HG03103 (cell line): ENCODE measurements around the gene GARNL3.

ENCODE experiments used
- ATAC-seq: cut with Tn5 transposase; IDR thresholded peaks from one replicate; pipeline ENCODE4 v1.9.1; 2021; ENCODE audit warnings: low read depth; ENCODE audit not compliant: unreplicated experiment

GARNL3 gene

DNA sequence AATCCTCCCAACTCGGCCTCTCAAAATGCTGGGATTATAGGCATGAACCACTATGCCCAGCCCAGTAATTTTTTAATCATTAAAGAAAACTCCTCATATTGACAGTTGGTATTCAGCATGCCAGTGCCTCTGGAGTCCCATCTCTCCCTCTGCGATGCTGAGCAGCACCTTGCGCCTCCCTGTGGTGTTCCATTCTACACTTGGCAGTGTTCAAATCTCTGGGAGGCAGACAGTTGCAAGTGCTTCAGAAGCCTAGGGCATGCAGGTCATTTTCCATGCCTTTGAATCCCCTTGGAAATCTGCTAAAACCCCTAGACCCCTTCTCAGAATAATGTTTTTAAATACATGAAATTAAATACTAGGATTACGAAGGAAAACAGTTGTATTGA is 41.3 kb downstream of the GARNL3 start:
- no peak for ATAC-seq

DNA sequence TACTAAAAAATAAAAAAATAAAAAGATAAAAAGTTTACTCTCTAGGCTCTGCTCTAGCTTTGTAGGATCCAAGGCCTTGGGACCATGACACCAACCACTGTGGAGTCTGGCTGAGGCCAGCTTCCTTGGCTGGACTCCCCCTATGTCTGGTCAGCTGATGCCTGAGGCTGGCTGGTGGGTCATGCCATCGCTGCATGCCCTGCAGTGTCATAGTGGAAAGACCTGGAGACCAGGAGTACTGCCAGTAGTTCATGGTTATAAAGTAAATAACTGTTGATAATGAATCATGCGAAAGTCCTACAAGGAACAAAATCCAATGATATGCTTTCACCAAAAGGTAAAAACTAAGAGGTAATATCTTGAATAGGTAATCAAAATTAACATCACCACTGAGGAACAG is 43.2 kb downstream of the GARNL3 start:
- no peak for ATAC-seq

DNA sequence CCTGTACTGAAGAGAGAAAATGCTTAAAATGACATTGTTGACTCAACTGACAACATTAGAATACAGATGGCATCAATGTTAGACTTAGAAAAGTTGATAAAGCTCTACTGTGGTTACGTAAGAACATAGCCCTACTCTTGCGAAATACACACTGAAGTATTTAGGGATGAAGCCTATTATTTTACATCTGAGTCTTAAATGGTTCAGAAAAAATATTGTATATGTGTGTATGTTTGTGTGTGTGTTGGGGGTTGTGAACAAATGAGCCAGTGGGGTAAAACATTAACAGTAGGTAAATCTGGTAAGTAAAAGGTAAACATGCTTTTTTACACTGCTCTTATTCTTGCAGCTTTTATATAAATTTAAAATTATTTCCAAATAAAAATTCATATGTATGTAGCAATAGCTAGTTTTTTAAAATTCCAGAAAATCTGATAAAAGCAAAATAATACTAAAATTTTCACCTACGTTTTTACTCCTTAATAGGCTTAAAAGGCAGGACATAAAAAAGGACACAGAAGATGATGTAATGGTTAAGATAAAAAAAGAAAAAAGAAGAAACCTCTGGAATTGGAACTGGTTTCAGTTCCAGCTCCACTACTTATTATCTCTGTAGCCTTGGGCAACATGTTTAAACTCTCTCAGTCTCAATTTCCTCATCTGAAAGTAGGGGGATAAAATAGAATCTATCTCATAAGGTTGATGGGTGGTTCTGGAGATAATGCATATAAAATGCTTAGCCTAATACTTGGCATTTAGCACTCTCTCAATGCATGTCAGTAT is 44.3 kb downstream of the GARNL3 start:
- ATAC-seq = no peak

DNA sequence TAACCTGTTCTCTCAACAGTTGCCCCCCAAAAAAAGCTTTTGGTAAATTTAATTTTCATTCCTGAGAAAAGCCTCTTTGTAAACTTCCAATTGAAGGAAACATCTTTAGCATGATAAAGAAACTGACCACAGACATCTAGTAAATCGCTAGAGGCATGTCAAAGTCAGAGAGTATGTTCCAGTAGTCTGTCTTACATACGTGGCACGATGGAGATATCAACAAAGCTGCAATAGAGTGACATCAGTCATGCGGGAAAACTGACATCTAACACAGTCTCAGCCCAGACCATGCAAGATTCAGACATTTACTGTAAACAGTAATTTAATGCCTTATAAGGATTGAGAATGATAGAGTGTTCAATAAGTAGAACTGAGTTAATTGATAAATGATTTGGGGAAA is 45.1 kb downstream of the GARNL3 start:
- no peak for ATAC-seq

DNA sequence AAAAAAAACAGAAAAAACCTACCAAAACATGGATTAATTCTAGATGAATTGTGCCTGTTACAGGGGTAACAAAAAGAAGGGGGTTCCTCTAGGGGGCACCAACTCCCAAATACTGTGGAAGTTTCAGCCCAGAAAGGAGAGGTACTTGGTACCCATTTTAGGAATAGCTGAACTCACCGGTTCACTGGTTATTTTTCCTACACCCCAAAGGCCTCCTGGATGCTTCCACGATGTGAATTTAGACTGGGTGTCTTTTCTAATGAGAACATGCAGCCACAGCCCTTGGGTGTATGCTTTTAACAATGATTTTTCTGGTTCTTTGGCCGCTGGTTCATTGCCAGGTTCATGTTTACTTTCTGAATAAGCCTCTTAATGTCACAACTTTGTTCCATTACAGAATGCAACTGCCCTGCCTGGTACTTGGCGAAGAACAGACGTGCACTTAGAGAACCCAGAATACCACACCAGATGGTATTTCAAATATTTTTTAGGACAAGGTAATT is 46.7 kb downstream of the GARNL3 start:
- no peak for ATAC-seq

DNA sequence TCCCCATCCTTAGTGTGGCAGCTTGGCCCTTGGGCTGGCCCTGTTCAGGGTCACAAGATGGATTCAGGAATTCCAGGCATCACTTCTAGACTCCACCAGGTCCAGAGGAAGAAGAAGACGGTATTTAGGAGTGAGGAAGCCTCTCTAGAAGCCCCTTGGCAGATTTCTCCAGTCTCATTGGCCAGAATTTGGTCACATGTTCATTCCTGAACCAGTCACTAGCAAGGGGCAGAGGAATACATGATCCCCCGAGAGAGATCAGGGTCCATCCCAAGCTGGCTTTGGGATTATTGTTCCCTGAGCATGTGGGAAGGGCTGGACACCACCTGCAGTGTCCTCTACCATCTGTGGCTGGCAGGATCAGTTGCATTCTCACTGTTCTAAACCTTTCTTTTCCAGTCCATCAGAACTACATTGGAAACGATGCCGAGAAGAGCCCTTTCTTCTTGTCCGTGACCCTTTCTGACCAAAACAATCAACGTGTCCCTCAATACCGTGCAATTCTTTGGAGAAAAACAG is 48.5 kb downstream of the GARNL3 start:
- no peak for ATAC-seq

DNA sequence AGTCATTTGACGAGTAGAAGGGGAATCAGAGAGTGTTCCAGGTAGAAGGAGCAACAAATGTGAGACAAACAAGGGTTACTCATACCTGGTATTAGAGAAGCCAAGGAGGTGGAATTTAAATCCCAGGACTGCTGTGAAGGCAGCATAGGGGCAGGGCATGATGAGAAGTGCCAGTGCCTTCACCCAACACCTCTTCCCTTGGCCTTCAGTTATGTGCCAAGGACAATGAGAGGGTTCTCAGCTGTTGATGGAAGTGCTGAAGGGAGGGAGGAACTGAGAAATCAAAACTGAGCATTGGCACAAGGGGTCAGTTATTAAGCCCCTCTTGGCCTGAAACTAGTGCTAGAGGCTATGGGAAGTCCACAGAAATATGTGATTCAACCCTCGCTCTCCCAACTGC is 50.3 kb downstream of the GARNL3 start:
- no peak for ATAC-seq

DNA sequence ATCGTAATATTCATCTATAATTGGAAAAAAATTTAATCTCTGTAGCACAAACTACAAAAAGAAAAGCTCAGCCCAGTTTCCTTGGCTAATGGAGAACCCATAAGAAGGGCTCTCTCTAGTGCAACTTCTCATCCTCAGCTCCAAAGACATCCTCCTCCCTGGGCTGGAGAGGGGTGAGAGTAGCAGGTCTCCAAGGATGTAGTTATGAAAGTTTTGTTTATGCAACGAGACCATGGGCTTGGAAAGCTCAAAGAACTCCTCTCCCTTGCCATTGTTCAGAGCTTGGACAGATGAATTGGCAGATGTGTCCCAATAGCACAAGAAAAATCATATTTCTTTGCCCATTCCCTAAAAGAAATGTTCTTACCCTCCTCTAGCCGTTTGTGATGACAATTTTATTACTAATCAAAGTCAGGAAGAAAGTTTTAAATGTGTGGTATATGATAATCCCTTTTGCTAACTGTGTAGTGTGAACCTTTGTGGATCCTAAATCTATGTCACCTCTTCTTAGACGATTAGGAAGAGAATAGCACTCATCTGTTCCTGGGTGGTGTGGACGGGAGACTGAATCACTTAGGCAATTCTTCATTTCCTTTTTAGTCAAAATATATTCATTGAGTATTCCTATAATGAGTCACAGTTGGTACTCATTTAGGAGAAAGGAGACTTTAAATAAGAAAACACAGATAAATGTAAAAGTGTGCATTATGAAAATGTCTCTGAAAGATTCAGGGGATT is 52.2 kb downstream of the GARNL3 start:
- no peak for ATAC-seq

DNA sequence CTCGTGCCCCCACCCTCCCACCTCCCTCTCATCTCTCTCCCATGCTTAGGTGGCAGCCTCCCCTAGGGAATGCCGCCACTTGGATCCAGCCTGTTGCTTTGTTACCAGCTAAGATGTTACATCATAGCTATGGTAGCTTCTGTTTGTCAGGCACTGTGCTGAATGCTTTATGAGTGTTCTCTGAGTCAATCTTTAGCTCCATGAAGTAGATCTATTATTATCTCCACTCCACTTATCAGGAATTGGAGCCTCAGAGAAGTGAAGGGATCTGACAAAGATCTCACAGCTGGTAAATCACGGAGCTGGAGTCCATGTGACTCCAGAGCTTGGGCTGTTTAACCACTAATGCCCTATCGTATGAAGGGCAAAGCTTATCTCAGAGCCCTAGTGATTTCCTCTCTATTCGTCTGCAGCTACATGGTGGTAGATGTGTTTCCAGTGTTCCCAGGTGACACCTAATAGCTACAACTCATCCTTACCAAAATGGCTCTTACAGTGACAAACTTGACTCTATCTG is 54.1 kb downstream of the GARNL3 start:
- no peak for ATAC-seq

DNA sequence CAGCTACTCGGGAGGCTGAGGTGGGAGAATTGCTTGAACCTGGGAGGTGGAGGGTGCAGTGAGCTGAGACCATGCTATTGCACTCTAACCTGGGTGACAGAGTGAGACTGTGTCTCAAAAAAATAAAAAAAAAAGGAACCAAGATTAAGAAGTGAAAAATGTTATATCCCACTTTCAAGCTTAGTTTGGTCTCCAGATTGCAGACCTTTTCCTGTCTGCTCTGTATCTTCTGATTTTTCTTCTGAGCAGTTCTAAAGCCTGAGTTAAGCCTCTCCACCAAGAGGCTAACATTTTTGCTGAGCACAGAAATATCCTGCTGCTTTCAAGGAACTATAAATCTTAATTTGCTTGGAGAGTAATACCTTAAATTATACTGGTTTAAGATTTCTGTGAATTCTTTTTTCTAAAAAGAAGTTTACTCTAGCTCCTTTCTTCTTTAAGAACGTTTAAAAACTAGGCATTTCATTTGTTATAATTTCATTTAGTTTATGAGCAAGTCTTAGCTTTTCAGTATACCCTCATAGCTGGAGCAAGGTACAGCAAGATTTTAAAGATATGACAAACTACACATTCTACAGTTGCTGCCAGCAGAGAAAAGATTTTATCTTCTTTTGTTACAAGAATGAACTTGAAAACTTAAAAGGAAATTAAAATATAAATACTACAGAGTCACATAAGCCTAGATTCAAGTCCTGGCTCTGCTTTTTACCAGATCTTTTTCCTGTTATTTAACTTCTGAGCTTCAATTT is 55.0 kb downstream of the GARNL3 start:
- ATAC-seq = no peak

DNA sequence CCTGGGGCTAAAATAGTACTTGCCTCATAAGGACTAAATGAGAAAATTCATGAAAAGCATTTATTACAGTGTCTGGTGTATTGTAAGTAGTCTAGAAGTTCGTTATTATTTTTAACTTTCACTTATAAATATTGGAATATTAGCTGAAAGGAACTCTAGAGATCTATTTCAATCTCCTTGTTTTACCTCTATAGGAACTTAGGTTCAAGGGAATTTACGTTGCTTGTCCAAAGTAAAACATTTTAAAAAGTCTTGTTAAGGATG is 55.5 kb downstream of the GARNL3 start:
- ATAC-seq = no peak

DNA sequence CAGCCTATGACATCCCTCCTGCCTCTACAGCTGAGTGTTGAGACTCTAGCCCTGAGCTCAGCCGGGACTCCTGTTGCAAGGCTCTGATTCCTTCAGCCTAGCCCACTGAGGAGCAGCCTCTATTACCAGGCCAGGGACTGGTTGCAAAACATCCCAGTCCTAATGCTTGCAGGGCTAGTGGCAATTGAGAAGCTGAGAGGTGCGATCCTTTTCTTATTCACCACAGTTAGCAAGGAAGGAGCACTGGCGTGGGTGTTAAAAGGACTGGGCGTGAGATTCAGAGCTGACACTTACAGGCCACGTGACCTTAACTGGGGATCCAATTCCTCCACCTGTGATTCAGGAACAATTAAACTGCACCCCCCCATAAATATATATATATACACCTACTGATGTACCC is 58.8 kb downstream of the GARNL3 start:
- ATAC-seq = no peak

DNA sequence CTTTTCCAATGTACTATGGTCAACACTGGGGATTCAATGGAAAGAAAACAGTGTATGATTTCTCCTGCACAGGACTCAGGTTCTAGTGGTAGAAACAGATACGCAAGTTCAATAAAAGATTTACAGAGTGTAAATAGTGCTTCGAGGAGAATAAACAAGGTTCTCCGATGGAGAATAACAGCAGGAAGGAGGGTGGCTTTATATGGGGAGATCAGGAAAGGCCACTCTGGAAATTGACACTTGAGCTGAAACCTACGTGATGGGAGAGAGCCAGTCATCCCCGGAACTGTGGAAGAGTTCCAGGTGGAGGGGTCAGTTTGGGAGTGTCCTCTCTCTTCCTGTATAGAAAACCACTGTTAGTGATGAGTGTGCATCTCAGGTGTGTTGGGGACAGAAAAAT is 65.9 kb downstream of the GARNL3 start:
- no peak for ATAC-seq

DNA sequence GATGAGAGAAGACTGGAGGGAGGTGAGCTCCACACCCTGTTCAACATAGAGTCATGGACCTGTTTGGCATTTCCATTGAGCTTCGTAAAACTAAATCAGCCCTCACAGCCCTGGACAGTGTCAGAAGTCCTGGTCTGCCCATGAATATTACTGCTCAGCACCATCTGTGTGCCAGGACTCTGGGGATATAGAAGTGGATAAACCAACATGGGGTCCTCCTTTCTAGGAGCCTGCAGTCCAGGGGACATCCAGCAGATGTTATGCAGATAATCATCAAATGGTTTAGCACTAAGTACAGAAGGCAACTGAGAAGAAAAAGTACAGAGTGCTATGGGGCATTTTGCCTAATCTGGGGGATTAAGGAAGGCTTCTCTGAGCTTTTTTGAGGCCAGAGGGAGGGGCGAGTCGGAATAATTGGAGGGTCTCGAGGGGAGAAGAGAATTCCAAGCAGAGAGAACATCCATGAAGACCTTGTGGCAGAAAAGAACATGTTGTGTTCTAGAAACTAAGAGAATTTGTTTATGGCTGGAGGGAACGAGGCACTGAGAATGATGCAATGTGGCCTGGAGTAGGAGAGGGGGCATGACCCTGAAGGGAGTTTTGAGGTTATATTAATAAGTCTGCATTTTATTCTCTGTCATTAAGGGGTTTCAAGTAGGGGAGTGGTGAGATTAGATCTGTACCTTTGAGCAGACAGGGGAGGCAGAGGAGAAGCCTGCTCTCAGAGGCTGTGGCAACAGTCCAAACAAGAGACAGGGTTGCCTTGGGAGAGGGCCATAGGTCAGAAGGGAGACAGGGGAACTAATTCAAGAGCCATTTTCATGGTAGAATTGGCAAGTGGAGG is 68.9 kb downstream of the GARNL3 start:
- no peak for ATAC-seq

DNA sequence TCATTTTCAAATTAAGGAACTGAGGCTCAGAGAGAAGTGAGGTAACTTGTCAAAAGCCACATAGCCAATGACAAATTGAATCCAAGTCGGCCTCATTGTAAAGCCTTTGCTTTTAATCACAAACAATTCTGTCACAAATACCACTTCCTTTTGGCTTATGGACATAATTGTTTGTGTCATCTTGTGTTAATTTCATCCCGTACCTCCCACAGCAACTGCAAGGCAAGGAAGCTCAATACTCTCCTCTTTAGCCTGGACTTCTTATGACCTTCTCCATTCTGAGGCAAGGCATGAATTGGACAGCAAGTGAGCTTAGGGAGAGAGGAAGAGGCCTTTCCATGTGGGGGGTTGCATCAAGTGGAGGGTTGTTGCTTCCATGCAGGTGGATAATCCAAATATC is 70.2 kb downstream of the GARNL3 start:
- no peak for ATAC-seq

DNA sequence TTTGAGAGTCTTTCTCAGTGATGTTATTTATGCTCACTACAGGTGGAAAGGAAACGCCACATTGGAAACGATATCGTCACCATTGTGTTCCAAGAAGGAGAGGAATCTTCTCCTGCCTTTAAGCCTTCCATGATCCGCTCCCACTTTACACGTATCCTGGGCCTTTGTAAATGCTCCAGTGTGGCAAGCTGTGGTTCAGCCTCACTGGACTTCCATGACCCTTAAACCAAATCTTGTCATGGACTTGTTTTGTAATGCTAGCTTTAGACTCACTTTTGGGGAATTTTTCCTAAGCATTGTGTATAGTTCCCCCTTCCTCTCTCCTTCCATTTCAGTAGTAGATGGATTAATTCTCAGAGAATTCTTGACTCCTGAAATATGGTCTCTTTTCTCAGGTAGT is 71.5 kb downstream of the GARNL3 start:
- no peak for ATAC-seq

DNA sequence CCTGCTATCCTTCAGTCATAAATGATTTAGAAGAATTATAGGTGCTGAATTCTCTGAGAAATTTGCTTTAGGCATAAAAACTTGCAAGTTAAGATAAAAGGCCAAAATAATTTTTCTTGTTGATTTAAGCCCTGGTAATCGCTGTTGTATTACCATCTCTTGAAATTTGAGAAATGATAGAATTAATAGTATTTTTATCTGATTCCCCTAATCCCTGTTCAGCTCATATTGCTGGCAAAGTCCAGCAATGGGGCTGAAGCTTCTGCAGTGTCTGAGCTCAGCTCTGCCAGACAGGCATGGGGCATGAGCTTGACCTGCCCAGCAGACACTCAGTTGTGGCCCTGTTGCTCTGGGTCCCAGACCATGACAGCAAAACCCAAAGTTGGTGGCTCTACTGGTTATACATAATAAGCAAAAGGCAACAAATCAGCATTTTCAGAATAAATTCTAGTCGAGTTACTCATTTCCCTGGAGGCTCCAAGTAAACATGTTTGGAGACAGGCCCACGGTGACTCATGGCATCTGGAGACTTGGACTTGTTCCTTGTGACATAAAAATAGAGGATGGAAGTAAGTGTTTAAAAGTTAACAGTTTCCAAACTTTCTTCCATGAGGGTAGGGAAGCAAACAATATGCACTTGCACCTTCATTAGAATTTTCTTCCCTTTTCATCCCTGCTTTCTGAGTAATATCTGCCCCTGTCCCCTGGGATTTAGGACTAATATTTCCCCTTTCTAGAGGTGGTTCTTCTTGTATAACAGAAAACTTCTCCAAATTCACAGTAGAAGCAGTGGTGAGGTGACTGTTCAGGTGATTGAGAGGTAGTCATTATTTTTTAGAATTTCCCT is 72.2 kb downstream of the GARNL3 start:
- no peak for ATAC-seq

DNA sequence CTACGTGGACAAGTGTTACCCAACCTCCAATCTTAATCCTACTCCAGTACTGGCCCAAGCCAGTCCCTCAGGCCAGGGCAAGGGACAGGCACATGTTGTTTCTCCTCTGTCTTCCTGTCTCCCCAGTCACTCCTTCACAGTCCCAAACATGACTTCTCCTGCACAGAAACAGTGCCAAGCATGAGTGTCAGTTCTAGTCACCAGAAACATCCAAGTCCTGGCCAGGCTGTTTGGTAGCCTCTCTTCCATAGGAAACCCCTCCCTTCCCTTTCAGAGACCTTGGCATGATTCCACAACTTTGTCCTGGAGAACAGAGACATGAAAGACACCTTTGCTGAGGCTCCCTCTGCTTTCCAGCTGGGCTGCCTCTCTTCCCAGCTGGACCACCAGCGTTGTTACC is 76.1 kb downstream of the GARNL3 start:
- ATAC-seq = no peak

DNA sequence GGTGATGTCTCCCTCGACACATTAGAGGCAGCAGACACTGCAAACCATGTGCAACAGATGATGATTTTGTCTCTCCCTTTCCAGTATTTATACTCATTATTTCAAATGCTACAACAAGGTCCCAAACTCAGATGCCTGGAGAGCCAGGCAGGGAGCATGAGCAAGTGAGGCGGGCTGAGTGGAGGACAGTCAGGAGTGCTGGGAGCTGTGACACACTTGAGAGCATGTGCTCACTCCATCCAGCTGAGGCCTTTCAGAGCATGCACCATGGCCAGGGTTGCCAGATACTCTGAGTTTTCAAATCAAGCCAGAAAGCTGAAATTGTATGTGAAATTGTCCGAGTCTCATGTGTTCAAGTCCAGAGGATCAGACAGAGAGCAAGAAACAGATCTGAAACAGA is 76.6 kb downstream of the GARNL3 start:
- ATAC-seq = no peak
